ENCODE data around the gene CLDN9.

Gene CLDN9

DNA sequence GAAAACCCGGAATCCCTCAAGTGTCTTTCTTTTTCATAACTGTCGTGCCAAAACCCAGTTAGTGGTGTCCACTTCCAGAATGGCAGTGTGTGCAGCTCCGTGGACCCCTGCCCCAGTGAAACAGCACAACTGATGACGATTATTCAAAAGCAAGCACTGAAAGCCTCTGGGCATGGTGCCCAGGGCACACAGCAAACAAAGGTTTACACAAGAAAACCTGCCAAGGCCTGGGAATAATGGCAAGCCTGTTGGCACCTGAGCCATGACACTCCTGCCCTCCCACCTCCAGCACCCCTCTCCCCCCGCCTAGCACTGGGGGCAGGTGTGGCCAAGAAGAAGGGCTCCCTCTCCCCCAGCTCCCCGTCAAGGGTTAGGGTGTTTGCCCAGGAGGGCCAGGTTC, 35.3 kb upstream of the CLDN9 start:
- Histone ChIP-seq H3K27me3 (no peaks in the 10 kb centered on the region), H3K27ac (0 out of 22 replicates have a peak overlapping the region, but pooled peaks of 1 of the 11 experiments have one; percentile 15), H4K20me1 (peaks cover 16 to 64% (median 58%) of the 10 kb centered on the region in 11 experiments; a peak in 21 of 22 replicates)

DNA sequence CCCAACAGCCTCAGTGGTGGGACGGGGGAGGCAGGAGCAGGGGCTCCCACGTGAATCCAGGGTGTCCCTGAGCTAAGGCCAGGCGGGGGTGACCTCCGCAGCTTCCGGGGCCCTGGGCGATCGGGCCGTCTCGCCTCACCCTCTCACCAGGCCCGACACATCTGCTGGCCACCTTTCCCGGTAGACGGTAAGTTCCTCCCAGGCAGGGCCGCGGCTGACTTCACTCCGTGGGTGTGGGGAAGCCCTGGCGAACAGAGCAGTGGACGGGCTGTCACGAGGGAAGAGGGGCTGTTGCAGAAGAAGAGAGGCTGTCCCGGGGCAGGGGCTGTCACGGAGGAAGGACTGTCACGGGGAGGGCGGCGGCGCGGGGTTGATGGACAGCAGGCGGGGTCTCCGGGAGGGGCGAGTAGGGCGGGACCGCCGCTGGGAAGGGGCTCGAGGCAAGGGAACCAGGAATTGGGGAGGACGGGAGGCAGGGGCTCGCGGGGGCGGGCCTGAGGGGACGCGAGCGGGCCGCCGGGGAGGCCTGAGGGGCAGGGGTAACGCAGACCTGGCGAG, 33.0 kb upstream of the CLDN9 start:
- Histone ChIP-seq H3K27me3 (0 out of 22 replicates have a peak, but pooled peaks cover 0 to 3% (median 0%) of the 10 kb centered on the region in 11 experiments), H3K9ac (peak overlapping the region; percentile 86 to 95 (median 92)), H3K9me3 (replicated peaks in 1 of 11) (no peaks in the 10 kb centered on the region), H3K4me2 (peak overlapping the region; percentile 89 to 99 (median 95)), H3K4me3 (peak overlapping the region; percentile 61 to 94 (median 86)), H3K4me1 (peaks cover 41 to 91% (median 88%) of the 10 kb centered on the region in 10 experiments), H3K27ac (peak overlapping the region in 10 of 11 experiments; percentile 87 to 96 (median 94); a peak in 20 of 22 replicates), H3K36me3 (peaks cover 0 to 41% (median 34%) of the 10 kb centered on the region in 11 experiments; a peak in 12 of 22 replicates), H4K20me1 (peaks cover 0 to 40% (median 35%) of the 10 kb centered on the region in 11 experiments; a peak in 17 of 22 replicates)
- no peak for TF ChIP-seq Cebpa-rat (IDR thresholded peaks at IDR 0.05)

More for the DNA sequence above, 35.3 kb upstream of the CLDN9 start:
- Histone ChIP-seq H3K4me2 (peak overlapping the region in 9 of 11 experiments; percentile 13 to 99 (median 96); a peak in 16 of 22 replicates), H3K36me3 (peaks cover 0 to 61% (median 40%) of the 10 kb centered on the region in 11 experiments; a peak in 12 of 22 replicates), H3K4me3 (no peak overlapping the region), H3K9me3 (replicated peaks in 1 of 11) (no peaks in the 10 kb centered on the region), H3K4me1 (peaks cover 50 to 94% (median 92%) of the 10 kb centered on the region in 10 experiments), H3K9ac (peak overlapping the region in 7 of 11 experiments; percentile 8 to 88 (median 31); a peak in 7 of 22 replicates)
- TF ChIP-seq Cebpa-rat (IDR thresholded peaks at IDR 0.05), result no peak

DNA sequence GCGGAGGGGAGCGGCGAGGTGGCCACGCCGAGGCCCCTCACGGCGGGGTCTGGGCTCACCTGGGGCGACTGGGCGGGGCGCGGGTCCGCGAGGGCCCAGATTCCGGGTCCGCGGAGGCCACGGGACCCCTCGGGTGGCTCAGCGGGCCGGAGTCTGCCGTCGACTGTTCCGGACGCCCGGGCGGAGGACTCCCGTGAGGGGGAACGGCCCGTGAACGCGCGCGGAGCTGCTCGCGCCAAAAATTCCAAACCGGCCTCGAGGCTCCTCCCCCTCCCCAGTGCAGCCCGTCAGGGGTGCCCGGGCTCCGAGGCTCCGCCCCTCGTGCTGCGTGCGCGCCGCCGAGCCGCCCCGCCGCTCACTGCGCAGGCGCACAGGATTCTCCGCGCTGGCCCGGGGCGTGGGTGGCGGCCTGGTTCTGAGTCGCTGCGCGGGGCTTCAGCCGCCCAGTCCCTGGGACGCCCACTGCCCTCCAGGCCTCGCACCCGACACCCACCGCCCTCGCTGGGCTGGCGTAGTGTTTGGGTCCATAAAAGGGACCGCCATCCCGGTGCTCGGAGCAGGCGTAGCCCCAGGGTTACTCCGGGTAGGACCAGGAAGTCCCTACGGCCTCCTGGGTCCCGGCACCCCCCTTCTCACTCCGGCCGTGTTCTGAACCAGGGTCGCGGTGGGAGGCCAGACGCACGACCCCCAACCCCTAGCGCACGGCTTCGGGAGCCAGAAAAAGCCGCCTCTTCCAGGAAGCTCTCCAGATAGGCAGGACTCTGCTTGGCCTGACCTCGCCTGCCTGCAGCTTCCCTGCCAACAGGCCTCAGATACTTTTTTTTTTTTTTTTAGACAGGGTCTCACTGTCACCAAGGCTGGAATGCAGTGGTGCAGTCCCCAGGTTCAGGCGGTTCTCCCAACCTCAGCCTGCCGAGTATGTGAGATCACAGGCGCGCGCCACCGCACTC, 32.2 kb upstream of the CLDN9 start, which contains the start of gene PKMYT1:
Gene PKMYT1 (minus strand): TSS at position 220 of the 950 bp plus-strand sequence. CDS start 789 bp downstream, outside the sequence.
- peaks cover 0 to 33% (median 26%) of the 10 kb centered on the region in 11 experiments; a peak in 12 of 22 replicates for H3K36me3 ChIP-seq
- H3K9ac ChIP-seq, result peak within 1 kb of the TSS; percentile 86 to 95 (median 92)
- no peak for TF ChIP-seq Cebpa-rat (IDR thresholded peaks at IDR 0.05)
- H3K27me3 ChIP-seq, result 0 out of 22 replicates have a peak, but pooled peaks cover 0 to 3% (median 0%) of the 10 kb centered on the region in 11 experiments
- no peaks in the 10 kb centered on the region for H3K9me3 ChIP-seq (replicated peaks in 1 of 11)
- H3K4me3 ChIP-seq, result peak within 1 kb of the TSS; percentile 61 to 94 (median 86)
- H3K4me1 ChIP-seq, result peaks cover 34 to 84% (median 80%) of the 10 kb centered on the region in 10 experiments
- peak within 1 kb of the TSS; percentile 89 to 99 (median 96) for H3K4me2 ChIP-seq
- H3K27ac ChIP-seq, result peak within 1 kb of the TSS; percentile 83 to 96 (median 94)
- H4K20me1 ChIP-seq, result peaks cover 0 to 33% (median 28%) of the 10 kb centered on the region in 11 experiments; a peak in 17 of 22 replicates

DNA sequence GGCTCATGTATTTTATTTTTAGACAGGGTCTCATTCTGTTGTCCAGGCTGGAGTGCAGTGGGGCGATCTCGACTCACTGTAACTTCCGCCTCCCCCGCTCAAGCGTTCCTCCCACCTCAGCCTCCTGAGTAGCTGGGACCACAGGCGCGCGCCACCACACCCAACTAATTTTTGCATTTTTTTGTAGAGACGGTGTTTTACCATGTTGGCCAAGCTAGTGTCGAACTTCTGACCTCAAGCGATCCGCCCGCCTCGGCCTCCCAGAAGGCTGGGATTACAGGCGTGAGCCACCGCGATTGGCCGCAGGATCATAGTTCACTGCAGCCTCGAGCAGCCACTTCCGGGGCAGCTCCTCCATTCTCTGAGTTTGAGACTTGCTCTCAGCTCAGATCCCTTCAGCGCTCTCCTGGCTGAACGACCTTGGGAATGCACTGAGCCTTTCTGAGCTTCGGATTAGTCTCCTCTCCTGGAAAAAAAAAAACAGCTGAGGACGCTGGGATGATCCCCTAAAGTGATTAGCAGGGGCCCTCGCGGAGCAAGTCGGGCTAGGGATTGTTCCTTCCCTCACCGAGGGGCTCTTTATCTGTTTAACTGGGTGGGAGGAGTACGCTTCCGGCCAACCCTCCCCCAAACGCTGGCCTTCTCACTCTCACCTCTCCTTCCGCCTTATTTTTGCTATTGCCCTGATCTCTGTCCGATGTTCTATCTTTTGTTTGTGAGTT, 31.4 kb upstream of the CLDN9 start:
- peak overlapping the region; percentile 86 to 95 (median 92) for H3K9ac ChIP-seq
- H4K20me1 ChIP-seq, result peaks cover 0 to 25% (median 19%) of the 10 kb centered on the region in 11 experiments; a peak in 17 of 22 replicates
- peaks cover 30 to 75% (median 73%) of the 10 kb centered on the region in 10 experiments for H3K4me1 ChIP-seq
- peak overlapping the region; percentile 89 to 99 (median 96) for H3K4me2 ChIP-seq
- H3K36me3 ChIP-seq, result peaks cover 0 to 25% (median 19%) of the 10 kb centered on the region in 11 experiments; a peak in 10 of 22 replicates
- 0 out of 22 replicates have a peak, but pooled peaks cover 0 to 3% (median 0%) of the 10 kb centered on the region in 11 experiments for H3K27me3 ChIP-seq
- H3K27ac ChIP-seq, result peak overlapping the region; percentile 83 to 96 (median 94); a peak in 19 of 22 replicates
- no peak for TF ChIP-seq Cebpa-rat (IDR thresholded peaks at IDR 0.05)
- H3K9me3 ChIP-seq (replicated peaks in 1 of 11), result no peaks in the 10 kb centered on the region
- H3K4me3 ChIP-seq, result peak overlapping the region; percentile 61 to 94 (median 86); a peak in 18 of 20 replicates

DNA sequence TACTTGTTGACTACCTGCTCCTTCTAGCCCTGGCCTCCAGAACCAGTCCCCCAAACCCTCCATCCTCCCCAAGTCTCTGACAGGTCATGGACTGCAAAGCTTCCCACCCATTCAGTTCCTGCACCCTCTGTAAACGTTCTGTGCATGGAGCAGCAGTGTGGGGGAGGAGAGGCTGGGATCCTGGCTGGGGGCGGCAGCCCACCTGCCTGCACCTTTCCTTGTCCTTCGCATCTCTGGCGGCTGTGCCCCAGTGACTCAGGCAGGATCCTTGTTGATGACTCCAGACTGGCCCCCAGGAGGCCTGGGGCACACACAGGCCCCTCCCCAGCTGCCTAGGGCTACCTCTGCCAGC, 30.8 kb upstream of the CLDN9 start:
- Histone ChIP-seq H3K4me2 (peak overlapping the region in 10 of 11 experiments; percentile 89 to 99 (median 96); a peak in 17 of 22 replicates), H3K9me3 (replicated peaks in 1 of 11) (no peaks in the 10 kb centered on the region), H4K20me1 (peaks cover 0 to 19% (median 14%) of the 10 kb centered on the region in 11 experiments; a peak in 16 of 22 replicates), H3K4me3 (no peak overlapping the region), H3K36me3 (peaks cover 0 to 19% (median 14%) of the 10 kb centered on the region in 11 experiments; a peak in 10 of 22 replicates), H3K9ac (peak overlapping the region in 5 of 11 experiments; percentile 22 to 95 (median 91); a peak in 8 of 22 replicates), H3K27me3 (0 out of 22 replicates have a peak, but pooled peaks cover 0 to 3% (median 0%) of the 10 kb centered on the region in 11 experiments), H3K4me1 (peaks cover 30 to 74% (median 71%) of the 10 kb centered on the region in 10 experiments), H3K27ac (no peak overlapping the region; a peak in 1 of 22 replicates)
- TF ChIP-seq Cebpa-rat (IDR thresholded peaks at IDR 0.05), result no peak

DNA sequence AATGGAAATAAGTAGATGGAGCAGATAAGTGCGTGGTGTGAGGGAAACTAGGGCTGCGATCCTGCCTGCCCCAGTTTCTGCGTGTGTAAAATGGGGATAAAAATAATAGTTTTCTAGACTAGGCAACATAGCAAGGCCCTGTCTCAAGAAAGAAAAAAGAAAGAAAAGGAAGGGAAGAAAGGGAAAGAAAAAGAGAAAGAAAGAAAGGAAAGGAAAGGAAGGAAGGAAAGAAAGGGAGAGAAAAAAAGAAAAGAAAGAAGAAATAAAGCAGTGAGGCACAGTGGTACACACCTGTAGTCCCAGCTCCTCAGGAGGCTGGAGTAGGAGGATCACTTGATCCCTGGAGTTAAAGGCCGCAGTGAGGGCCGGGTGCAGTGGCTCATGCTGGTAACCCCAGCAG, 30.3 kb upstream of the CLDN9 start:
- H3K27ac ChIP-seq, result no peak overlapping the region
- peak overlapping the region in 10 of 11 experiments; percentile 75 to 99 (median 88); a peak in 17 of 22 replicates for H3K4me2 ChIP-seq
- peaks cover 0 to 16% (median 10%) of the 10 kb centered on the region in 11 experiments; a peak in 14 of 22 replicates for H4K20me1 ChIP-seq
- H3K4me1 ChIP-seq, result peaks cover 30 to 74% (median 66%) of the 10 kb centered on the region in 10 experiments
- H3K4me3 ChIP-seq, result no peak overlapping the region
- no peaks in the 10 kb centered on the region for H3K9me3 ChIP-seq (replicated peaks in 1 of 11)
- H3K9ac ChIP-seq, result 0 out of 22 replicates have a peak overlapping the region, but pooled peaks of 2 of the 11 experiments have one; percentile 29 to 35
- TF ChIP-seq Cebpa-rat (IDR thresholded peaks at IDR 0.05), result no peak
- H3K36me3 ChIP-seq, result peaks cover 0 to 14% (median 8%) of the 10 kb centered on the region in 11 experiments; a peak in 9 of 22 replicates
- H3K27me3 ChIP-seq, result 0 out of 22 replicates have a peak, but pooled peaks cover 0 to 3% (median 0%) of the 10 kb centered on the region in 11 experiments

- peaks cover 0 to 3% (median 0%) of the 10 kb centered on the region in 11 experiments; a peak in 2 of 22 replicates for H3K36me3 ChIP-seq
- peaks cover 0 to 8% (median 0%) of the 10 kb centered on the region in 11 experiments; a peak in 6 of 22 replicates for H4K20me1 ChIP-seq
- TF ChIP-seq Cebpa-rat (IDR thresholded peaks at IDR 0.05), result no peak
- peaks cover 30 to 63% (median 52%) of the 10 kb centered on the region in 10 experiments for H3K4me1 ChIP-seq
- H3K27me3 ChIP-seq, result peaks cover 0 to 4% (median 0%) of the 10 kb centered on the region in 11 experiments; a peak in 1 of 22 replicates
- peak overlapping the region in 9 of 10 experiments; percentile 29 to 55 (median 43); a peak in 12 of 20 replicates for H3K4me3 ChIP-seq
- H3K9me3 ChIP-seq (replicated peaks in 1 of 11), result no peaks in the 10 kb centered on the region
- H3K9ac ChIP-seq, result peak overlapping the region; percentile 39 to 60 (median 54); a peak in 17 of 22 replicates
- peak overlapping the region in 1 of 11 experiments; percentile 16; a peak in 1 of 22 replicates for H3K27ac ChIP-seq
- peak overlapping the region; percentile 75 to 99 (median 87) for H3K4me2 ChIP-seq
These were observed 29.0 kb upstream of the CLDN9 start for GRCh38 chr16:2983706-2984136.

Measured in BLaER1 treated with 17β-estradiol and CSF1 and Interleukin-3, amounts not matched to agents 10 nM and 100 nM (cell line).